WTC11 (cell line): ENCODE results near the gene MBOAT1. TPM values are rescaled to one million over a fixed set of nuclear protein-coding genes. Genes with fewer than 3 reads are reported as not detected.

Experiments
- ATAC-seq: fragments of 200-7000 bp; cut with Tn5 transposase; 2 replicates; pipeline ENCODE4 v1.10.0; 2021; ENCODE audit warnings: mild to moderate bottlenecking, moderate library complexity
- CTCF ChIA-PET: fragments of 300-600 bp; sonication (Branson Sonifier 250); formaldehyde crosslinking; loops from one replicate; lab custom pipeline; 2021; ENCODE audit warnings: antibody characterized with exemption; lab: Charles Lee
- POLR2A ChIA-PET: fragments of 350-600 bp; sonication (Branson Sonifier 250); formaldehyde crosslinking; loops from one replicate; lab custom pipeline; 2021; ENCODE audit warnings: antibody characterized with exemption; lab: Charles Lee
- DNase-seq: peaks from one replicate; pipeline ENCODE4 v3.0.0; 2021; ENCODE audit warnings: low spot score
- H3K27ac Mint-ChIP-seq: 2 replicates; pipeline ENCODE4 v1.8.0; 2021; ENCODE audit warnings: mixed read lengths
- H3K27me3 Mint-ChIP-seq: 2 replicates; pipeline ENCODE4 v1.8.0; 2021; ENCODE audit warnings: low read depth, mild to moderate bottlenecking, moderate library complexity, mixed read lengths
- H3K36me3 Mint-ChIP-seq: 2 replicates; pipeline ENCODE4 v1.8.0; 2021; ENCODE audit warnings: mixed read lengths
- H3K4me1 Mint-ChIP-seq: 2 replicates; pipeline ENCODE4 v1.8.0; 2022; ENCODE audit warnings: mixed read lengths
- H3K4me3 Mint-ChIP-seq: 2 replicates; pipeline ENCODE4 v1.8.0; 2021; ENCODE audit warnings: mild to moderate bottlenecking, moderate library complexity, mixed read lengths
- H3K9me3 Mint-ChIP-seq: 2 replicates; pipeline ENCODE4 v1.8.0; 2021; ENCODE audit warnings: mixed read lengths
- AR ChIP-seq: fragments of 250-450 bp; sonication (Bioruptor Pico); IDR thresholded peaks from 2 replicates; pipeline ENCODE4 v1.9.0; 2021; ENCODE audit warnings: mild to moderate bottlenecking
- CBFB ChIP-seq: sonication (generic); formaldehyde crosslinking; IDR thresholded peaks from 2 replicates; pipeline ENCODE4 v1.8.1; 2022; ENCODE audit warnings: mild to moderate bottlenecking, low read depth, missing genetic modification reagents
- E2F1 ChIP-seq: sonication (generic); formaldehyde crosslinking; IDR thresholded peaks from 2 replicates; pipeline ENCODE4 v1.8.0; 2022; ENCODE audit warnings: mild to moderate bottlenecking, missing genetic modification reagents
- E2F4 ChIP-seq: sonication (generic); formaldehyde crosslinking; IDR thresholded peaks from 2 replicates; pipeline ENCODE4 v1.8.1; 2022; ENCODE audit warnings: low read depth, mild to moderate bottlenecking, moderate library complexity, missing genetic modification reagents, borderline replicate concordance
- IRF2 ChIP-seq: sonication (generic); formaldehyde crosslinking; IDR thresholded peaks from 2 replicates; pipeline ENCODE4 v1.8.0; 2022; ENCODE audit warnings: low read depth, missing genetic modification reagents, borderline replicate concordance
- MXD4 ChIP-seq: fragments of 250-450 bp; sonication (Bioruptor Pico); IDR thresholded peaks from 2 replicates; pipeline ENCODE4 v1.8.0; 2021; ENCODE audit warnings: mild to moderate bottlenecking, moderate library complexity, borderline replicate concordance
- NFYB ChIP-seq: sonication (generic); formaldehyde crosslinking; conservative IDR thresholded peaks from 2 replicates; pipeline ENCODE4 v1.8.0; 2022; ENCODE audit warnings: low read depth, missing genetic modification reagents
- RORB ChIP-seq: fragments of 250-450 bp; sonication (Bioruptor Pico); IDR thresholded peaks from 2 replicates; pipeline ENCODE4 v1.9.0; 2021; ENCODE audit warnings: mild to moderate bottlenecking
- TP53 ChIP-seq: sonication (generic); formaldehyde crosslinking; IDR thresholded peaks from 2 replicates; pipeline ENCODE4 v1.8.1; 2023; ENCODE audit warnings: mild to moderate bottlenecking, missing genetic modification reagents
- USF2 ChIP-seq: sonication (generic); formaldehyde crosslinking; IDR thresholded peaks from 2 replicates; pipeline ENCODE4 v1.8.1; 2023; ENCODE audit warnings: mild to moderate bottlenecking, missing genetic modification reagents, moderate library complexity
- ZBTB21 ChIP-seq: sonication (generic); formaldehyde crosslinking; IDR thresholded peaks from 2 replicates; pipeline ENCODE4 v1.8.1; 2023; ENCODE audit warnings: mild to moderate bottlenecking, missing genetic modification reagents, borderline replicate concordance
- ZNF396 ChIP-seq: fragments of 250-450 bp; sonication (Bioruptor Pico); IDR thresholded peaks from 2 replicates; pipeline ENCODE4 v1.8.0; 2021; ENCODE audit warnings: mild to moderate bottlenecking, moderate library complexity, borderline replicate concordance
- total RNA-seq: library from RNA; stranded (reverse); gene quantifications from 3 replicates; pipeline ENCODE4 v1.2.3, GENCODE V29; 2021
- TF ChIP-seq, protein P1 (sequence below): fragments of 250-450 bp; sonication (Bioruptor Pico); IDR thresholded peaks from 2 replicates; pipeline ENCODE4 v1.9.0; 2021; ENCODE audit warnings: mild to moderate bottlenecking
- TF ChIP-seq, protein P2 (sequence below): sonication (generic); formaldehyde crosslinking; IDR thresholded peaks from 2 replicates; pipeline ENCODE4 v1.8.1; 2023; ENCODE audit warnings: mild to moderate bottlenecking, missing genetic modification reagents
- TF ChIP-seq, protein P3 (sequence below): sonication (generic); formaldehyde crosslinking; IDR thresholded peaks from 2 replicates; pipeline ENCODE4 v1.8.1; 2023; ENCODE audit warnings: mild to moderate bottlenecking, missing genetic modification reagents, borderline replicate concordance
- TF ChIP-seq, protein P4 (sequence below): sonication (generic); formaldehyde crosslinking; conservative IDR thresholded peaks from 2 replicates; pipeline ENCODE4 v1.8.1; 2022; ENCODE audit warnings: mild to moderate bottlenecking, missing genetic modification reagents

MBOAT1 gene
- total RNA-seq, 1 experiment from 2014 or later, result 22.9 TPM

- TF ChIP-seq ZBTB21 (CRISPR knock-in tag) (no peak), ZNF396 (no peak), E2F4 (CRISPR knock-in tag) (no peak)
- TF ChIP-seq, all 79 proteins: peak for 0
Measured at GRCh38 chr6:20202699-20203302, 9.5 kb downstream of the MBOAT1 start (continued).

GRCh38 chr6:20202324-20202658 lies 10.0 kb downstream of the MBOAT1 start:
- DNase-seq (no peak), ATAC-seq (no peak)
- TF ChIP-seq TP53 (CRISPR knock-in tag) (no peak), IRF2 (CRISPR knock-in tag) (no peak), CBFB (CRISPR knock-in tag) (no peak), NFYB (CRISPR knock-in tag) (no peak), MXD4 (CRISPR knock-in tag) (no peak), RORB (no peak), E2F1 (CRISPR knock-in tag) (no peak), USF2 (CRISPR knock-in tag) (no peak), AR (CRISPR knock-in tag) (no peak)
- TF ChIP-seq, protein P1, sequence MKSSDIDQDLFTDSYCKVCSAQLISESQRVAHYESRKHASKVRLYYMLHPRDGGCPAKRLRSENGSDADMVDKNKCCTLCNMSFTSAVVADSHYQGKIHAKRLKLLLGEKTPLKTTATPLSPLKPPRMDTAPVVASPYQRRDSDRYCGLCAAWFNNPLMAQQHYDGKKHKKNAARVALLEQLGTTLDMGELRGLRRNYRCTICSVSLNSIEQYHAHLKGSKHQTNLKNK, result no peak
- TF ChIP-seq, protein P2, sequence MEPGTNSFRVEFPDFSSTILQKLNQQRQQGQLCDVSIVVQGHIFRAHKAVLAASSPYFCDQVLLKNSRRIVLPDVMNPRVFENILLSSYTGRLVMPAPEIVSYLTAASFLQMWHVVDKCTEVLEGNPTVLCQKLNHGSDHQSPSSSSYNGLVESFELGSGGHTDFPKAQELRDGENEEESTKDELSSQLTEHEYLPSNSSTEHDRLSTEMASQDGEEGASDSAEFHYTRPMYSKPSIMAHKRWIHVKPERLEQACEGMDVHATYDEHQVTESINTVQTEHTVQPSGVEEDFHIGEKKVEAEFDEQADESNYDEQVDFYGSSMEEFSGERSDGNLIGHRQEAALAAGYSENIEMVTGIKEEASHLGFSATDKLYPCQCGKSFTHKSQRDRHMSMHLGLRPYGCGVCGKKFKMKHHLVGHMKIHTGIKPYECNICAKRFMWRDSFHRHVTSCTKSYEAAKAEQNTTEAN, result no peak
- TF ChIP-seq, protein P3, sequence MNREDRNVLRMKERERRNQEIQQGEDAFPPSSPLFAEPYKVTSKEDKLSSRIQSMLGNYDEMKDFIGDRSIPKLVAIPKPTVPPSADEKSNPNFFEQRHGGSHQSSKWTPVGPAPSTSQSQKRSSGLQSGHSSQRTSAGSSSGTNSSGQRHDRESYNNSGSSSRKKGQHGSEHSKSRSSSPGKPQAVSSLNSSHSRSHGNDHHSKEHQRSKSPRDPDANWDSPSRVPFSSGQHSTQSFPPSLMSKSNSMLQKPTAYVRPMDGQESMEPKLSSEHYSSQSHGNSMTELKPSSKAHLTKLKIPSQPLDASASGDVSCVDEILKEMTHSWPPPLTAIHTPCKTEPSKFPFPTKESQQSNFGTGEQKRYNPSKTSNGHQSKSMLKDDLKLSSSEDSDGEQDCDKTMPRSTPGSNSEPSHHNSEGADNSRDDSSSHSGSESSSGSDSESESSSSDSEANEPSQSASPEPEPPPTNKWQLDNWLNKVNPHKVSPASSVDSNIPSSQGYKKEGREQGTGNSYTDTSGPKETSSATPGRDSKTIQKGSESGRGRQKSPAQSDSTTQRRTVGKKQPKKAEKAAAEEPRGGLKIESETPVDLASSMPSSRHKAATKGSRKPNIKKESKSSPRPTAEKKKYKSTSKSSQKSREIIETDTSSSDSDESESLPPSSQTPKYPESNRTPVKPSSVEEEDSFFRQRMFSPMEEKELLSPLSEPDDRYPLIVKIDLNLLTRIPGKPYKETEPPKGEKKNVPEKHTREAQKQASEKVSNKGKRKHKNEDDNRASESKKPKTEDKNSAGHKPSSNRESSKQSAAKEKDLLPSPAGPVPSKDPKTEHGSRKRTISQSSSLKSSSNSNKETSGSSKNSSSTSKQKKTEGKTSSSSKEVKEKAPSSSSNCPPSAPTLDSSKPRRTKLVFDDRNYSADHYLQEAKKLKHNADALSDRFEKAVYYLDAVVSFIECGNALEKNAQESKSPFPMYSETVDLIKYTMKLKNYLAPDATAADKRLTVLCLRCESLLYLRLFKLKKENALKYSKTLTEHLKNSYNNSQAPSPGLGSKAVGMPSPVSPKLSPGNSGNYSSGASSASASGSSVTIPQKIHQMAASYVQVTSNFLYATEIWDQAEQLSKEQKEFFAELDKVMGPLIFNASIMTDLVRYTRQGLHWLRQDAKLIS, result no peak
- TF ChIP-seq, protein P4, sequence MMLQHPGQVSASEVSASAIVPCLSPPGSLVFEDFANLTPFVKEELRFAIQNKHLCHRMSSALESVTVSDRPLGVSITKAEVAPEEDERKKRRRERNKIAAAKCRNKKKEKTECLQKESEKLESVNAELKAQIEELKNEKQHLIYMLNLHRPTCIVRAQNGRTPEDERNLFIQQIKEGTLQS (CRISPR knock-in tag), result no peak
- Mint-ChIP-seq H3K27me3 (no peaks in the 10 kb centered on the region), H3K36me3 (no peaks in the 10 kb centered on the region), H3K4me1 (peaks cover 62% of the 10 kb centered on the region), H3K27ac (no peak overlapping the region), H3K9me3 (no peaks in the 10 kb centered on the region), H3K4me3 (no peak overlapping the region)
- ChIA-PET CTCF (interaction anchor here (1.7 kb wide), 1 partner anchor 75 kb away, joined by 5 read pairs; no protein-coding TSS in a partner anchor), POLR2A (interaction anchor here (0.7 kb wide), 1 partner anchor 287 kb away, joined by 3 read pairs; no protein-coding TSS in a partner anchor)
